ENCODE results near the gene ROR1.

DNA sequence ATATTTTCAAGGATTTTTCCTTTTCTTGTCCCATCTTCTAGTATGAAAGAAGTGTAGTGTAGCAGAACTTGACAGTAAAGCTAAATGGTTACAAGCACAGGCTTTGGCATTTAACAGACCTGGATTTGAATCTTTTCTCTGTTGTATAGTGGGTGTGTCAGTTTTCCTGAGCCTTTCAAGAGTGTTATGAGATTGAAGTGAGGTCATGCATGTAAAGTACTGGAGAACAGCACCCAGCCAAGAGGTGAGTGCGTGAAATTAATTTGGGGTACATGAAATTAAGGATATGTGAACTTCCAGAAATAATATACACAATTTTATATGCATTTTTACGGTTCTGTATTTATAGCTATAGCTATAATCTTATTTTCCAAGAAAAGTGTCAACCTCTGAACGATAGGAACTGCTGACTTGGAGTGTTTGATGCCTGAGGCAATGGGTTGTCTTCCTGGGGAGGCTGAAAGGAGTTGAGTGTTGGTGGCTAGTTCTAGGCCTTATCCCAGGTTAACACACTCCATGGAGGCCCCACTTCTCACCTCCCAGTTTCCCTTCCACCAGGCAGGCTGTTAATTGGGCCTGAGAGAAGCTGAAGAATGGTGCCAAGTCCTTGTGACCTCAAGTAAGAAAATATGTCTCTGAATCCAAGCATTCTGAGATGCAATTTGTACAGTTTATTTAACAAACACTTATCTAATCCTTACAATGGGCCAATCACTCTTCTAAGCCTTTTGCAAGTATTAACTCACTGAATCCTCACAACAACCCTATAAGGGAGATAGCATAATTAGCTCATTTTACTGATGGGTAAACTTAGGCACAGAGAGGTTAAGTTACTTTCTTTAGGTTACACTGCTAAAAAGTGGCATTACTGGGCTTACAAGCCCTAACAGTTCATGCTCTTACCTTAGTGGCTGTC, 4.4 kb downstream of the ROR1 start:
- no peak for TF ChIP-seq CTCF (IDR thresholded peaks at IDR 0.05)
- TF ChIP-seq EZH2 (IDR thresholded peaks at IDR 0.05; ENCODE audit: borderline replicate concordance, insufficient read depth, low read depth, low read length, poor library complexity, severe bottlenecking) = no peak
